SK-N-SH (cell line): ENCODE data around the gene CGN. TPM values are rescaled to one million over a fixed set of nuclear protein-coding genes. Genes with fewer than 3 reads are reported as not detected.

Experiments
- CTCF ChIA-PET: fragments of 300-600, 350-600 bp; formaldehyde crosslinking; extraction: SDS; loops from one replicate; lab custom pipeline; 2021; lab: Yijun Ruan, JAX
- POLR2A ChIA-PET: fragments of 350-600 bp; sonication (Branson Sonifier 250); formaldehyde crosslinking; extraction: SDS; loops from one replicate; lab custom pipeline; 2020; ENCODE audit warnings: antibody characterized with exemption, inconsistent platforms; lab: Yijun Ruan, JAX
- DNase-seq: peaks from one replicate; pipeline ENCODE4 v3.0.0; 2012
- H2AFZ ChIP-seq: fragments of 200-600 bp; sonication (generic); 2 replicates; pipeline ENCODE4 v1.8.1; 2016; ENCODE audit warnings: antibody characterized with exemption, mild to moderate bottlenecking, low read depth
- H3F3A ChIP-seq: fragments of 200-600 bp; sonication (generic); replicated peaks from 2 replicates; pipeline ENCODE3; 2016; ENCODE audit warnings: antibody characterized with exemption, mild to moderate bottlenecking; ENCODE audit not compliant: insufficient read depth
- H3K27ac ChIP-seq, 2 experiments: fragments of 200-500 bp in 1 of 2; fragments of 200-600 bp in 1 of 2; sonication (Bioruptor generic) in 1 of 2; sonication (generic), shearing (Covaris generic) in 1 of 2; 2 replicates each; pipeline versions ENCODE4 v1.5.1 to v1.6.1; 2014 to 2016; ENCODE audit warnings: low read depth in 2 of 2, inconsistent platforms in 1 of 2, low read length in 1 of 2, mild to moderate bottlenecking in 1 of 2, mixed read lengths in 1 of 2
- H3K27me3 ChIP-seq: fragments of 200-600 bp; sonication (generic), shearing (Covaris generic); 2 replicates; pipeline ENCODE4 v1.6.1; 2016; ENCODE audit warnings: mixed run types; ENCODE audit not compliant: insufficient read depth
- H3K36me3 ChIP-seq, 2 experiments: fragments of 200-500 bp in 1 of 2; fragments of 200-600 bp in 1 of 2; sonication (Bioruptor generic) in 1 of 2; sonication (generic) in 1 of 2; replicated peaks in 1 of 2; 2 replicates each; pipeline versions ENCODE3 to v1.5.1; 2014 to 2016; ENCODE audit warnings: low read length in 1 of 2, mild to moderate bottlenecking in 1 of 2; ENCODE audit not compliant: insufficient read depth in 2 of 2, control insufficient read depth in 1 of 2
- H3K4me1 ChIP-seq, 2 experiments: fragments of 200-500 bp in 1 of 2; fragments of 200-600 bp in 1 of 2; sonication (Bioruptor generic) in 1 of 2; sonication (generic), shearing (Covaris generic) in 1 of 2; 2 replicates each; pipeline versions ENCODE4 v1.5.1 to v1.6.1; 2014 to 2016; ENCODE audit warnings: low read depth in 1 of 2, low read length in 1 of 2, mixed run types in 1 of 2; ENCODE audit not compliant: insufficient read depth in 2 of 2, control insufficient read depth in 1 of 2
- H3K4me2 ChIP-seq: fragments of 200-600 bp; sonication (generic), shearing (Covaris generic); 2 replicates; pipeline ENCODE4 v1.6.1; 2017; ENCODE audit warnings: mixed run types
- H3K4me3 ChIP-seq, 2 experiments: fragments of 200-500 bp in 1 of 2; fragments of 200-600 bp in 1 of 2; sonication (Bioruptor generic) in 1 of 2; sonication (generic), shearing (Covaris generic) in 1 of 2; 2 replicates each; pipeline versions ENCODE4 v1.5.1 to v1.8.1; 2014 to 2016; ENCODE audit warnings: low read depth in 2 of 2, inconsistent platforms in 1 of 2, low read length in 1 of 2, mild to moderate bottlenecking in 1 of 2, mixed read lengths in 1 of 2, moderate library complexity in 1 of 2
- H3K79me2 ChIP-seq: fragments of 200-600 bp; sonication (generic); 2 replicates; pipeline ENCODE4 v1.8.1; 2017; ENCODE audit warnings: mild to moderate bottlenecking; ENCODE audit not compliant: insufficient read depth
- H3K9ac ChIP-seq: fragments of 200-600 bp; sonication (generic); 2 replicates; pipeline ENCODE4 v1.6.1; 2017; ENCODE audit warnings: mixed run types
- H3K9me2 ChIP-seq: fragments of 200-600 bp; sonication (generic); 2 replicates; pipeline ENCODE4 v1.6.1; 2017; ENCODE audit warnings: mixed run types
- H3K9me3 ChIP-seq: fragments of 200-600 bp; sonication (generic); 2 replicates; pipeline ENCODE4 v1.6.1; 2017; ENCODE audit warnings: mixed run types, mild to moderate bottlenecking, moderate library complexity
- H4K20me1 ChIP-seq: fragments of 200-600 bp; sonication (generic); 2 replicates; pipeline ENCODE4 v1.6.1; 2017; ENCODE audit warnings: mild to moderate bottlenecking, mixed run types; ENCODE audit not compliant: insufficient read depth
- CHD2 ChIP-seq: fragments of 150-350 bp; IDR thresholded peaks from 2 replicates; pipeline ENCODE4 v1.6.1; 2018; ENCODE audit warnings: low read length; ENCODE audit not compliant: partially characterized antibody
- CTCF ChIP-seq: fragments of 200-600 bp; sonication (generic); IDR thresholded peaks from 2 replicates; pipeline ENCODE4 v1.6.1; 2017; ENCODE audit warnings: antibody characterized with exemption, mild to moderate bottlenecking, moderate library complexity
- EP300 ChIP-seq, 2 experiments: IDR thresholded peaks; 2 replicates each; pipeline versions ENCODE4 v1.4.0 to v1.6.1; 2012; ENCODE audit warnings: borderline replicate concordance in 1 of 2, low read depth in 1 of 2, low read length in 1 of 2
- EZH2phosphoT487 ChIP-seq: fragments of 200-600 bp; sonication (generic); IDR thresholded peaks from 2 replicates; pipeline ENCODE4 v1.6.1; 2017; ENCODE audit warnings: low read depth, mixed run types, mild to moderate bottlenecking, antibody characterized with exemption, moderate library complexity, borderline replicate concordance
- FOSL2 ChIP-seq: IDR thresholded peaks from 2 replicates; pipeline ENCODE4 v1.4.0; 2012; ENCODE audit warnings: low read depth, mild to moderate bottlenecking, moderate library complexity, borderline replicate concordance
- FOXJ3 ChIP-seq: sonication (generic); formaldehyde crosslinking; IDR thresholded peaks from 2 replicates; pipeline ENCODE4 v1.5.1; 2020; ENCODE audit warnings: mild to moderate bottlenecking, missing genetic modification reagents
- FOXM1 ChIP-seq: IDR thresholded peaks from 2 replicates; pipeline ENCODE4 v1.4.0; 2012; ENCODE audit warnings: low read depth, mild to moderate bottlenecking
- GABPA ChIP-seq: IDR thresholded peaks from 2 replicates; pipeline ENCODE4 v1.4.0; 2012; ENCODE audit warnings: low read depth, mild to moderate bottlenecking
- IRF3 ChIP-seq: fragments of 150-350 bp; IDR thresholded peaks from 2 replicates; pipeline ENCODE4 v1.6.1; 2016; ENCODE audit warnings: mild to moderate bottlenecking, low read depth, low read length
- JUND ChIP-seq: IDR thresholded peaks from 2 replicates; pipeline ENCODE4 v1.4.0; 2012
- MAX ChIP-seq: IDR thresholded peaks from 2 replicates; pipeline ENCODE4 v1.4.0; 2012; ENCODE audit warnings: low read depth
- MEF2A ChIP-seq: IDR thresholded peaks from 2 replicates; pipeline ENCODE4 v1.4.0; 2012; ENCODE audit warnings: low read depth, borderline replicate concordance
- NFIC ChIP-seq: IDR thresholded peaks from 2 replicates; pipeline ENCODE4 v1.4.0; 2012; ENCODE audit warnings: borderline replicate concordance
- PBX3 ChIP-seq: IDR thresholded peaks from 2 replicates; pipeline ENCODE4; 2012
- POLR2AphosphoS5 ChIP-seq: IDR thresholded peaks from 2 replicates; pipeline ENCODE4 v1.6.1; 2012; ENCODE audit warnings: low read depth, low read length
- RAD21 ChIP-seq: IDR thresholded peaks from 2 replicates; pipeline ENCODE4 v1.6.1; 2012; ENCODE audit warnings: mild to moderate bottlenecking, low read length
- RCOR1 ChIP-seq: fragments of 150-350 bp; IDR thresholded peaks from 2 replicates; pipeline ENCODE4 v1.6.1; 2017; ENCODE audit warnings: antibody characterized with exemption, low read length
- RFX5 ChIP-seq: IDR thresholded peaks from 2 replicates; pipeline ENCODE4 v1.6.1; 2012; ENCODE audit warnings: mild to moderate bottlenecking, improper control_type of control experiment, low read length
- RXRA ChIP-seq: IDR thresholded peaks from 2 replicates; pipeline ENCODE4 v1.4.0; 2012; ENCODE audit warnings: low read depth, mild to moderate bottlenecking, borderline replicate concordance
- SMC3 ChIP-seq: IDR thresholded peaks from 2 replicates; pipeline ENCODE4 v1.6.1; 2012; ENCODE audit warnings: low read depth, low read length, improper control_type of control experiment
- TCF12 ChIP-seq: IDR thresholded peaks from 2 replicates; pipeline ENCODE4 v1.4.0; 2012
- TEAD4 ChIP-seq: IDR thresholded peaks from 2 replicates; pipeline ENCODE4 v1.4.0; 2012; ENCODE audit warnings: mild to moderate bottlenecking, borderline replicate concordance; ENCODE audit not compliant: insufficient read depth
- USF2 ChIP-seq: fragments of 150-350 bp; IDR thresholded peaks from 2 replicates; pipeline ENCODE4 v1.6.1; 2017; ENCODE audit warnings: antibody characterized with exemption, low read length, low read depth, borderline replicate concordance
- YY1 ChIP-seq: IDR thresholded peaks from 2 replicates; pipeline ENCODE4 v1.4.0; 2012; ENCODE audit warnings: low read depth, mild to moderate bottlenecking
- ZBTB33 ChIP-seq: IDR thresholded peaks from 2 replicates; pipeline ENCODE4 v1.4.0; 2012; ENCODE audit warnings: low read depth, borderline replicate concordance
- WGBS: methylation state at CpG from one replicate; pipeline ENCODE4 v1.1.6; 2017; ENCODE audit warnings: low lambda C conversion rate; 5-methylcytosine and 5-hydroxymethylcytosine counted together
- polyA plus RNA-seq, 3 experiments: library from polyadenylated mRNA; depleted of rRNA; stranded (reverse); fragments of >200 nt; gene quantifications; 2 replicates each; pipeline ENCODE4 v1.2.3, GENCODE V29; 2012

CGN gene
- polyA plus RNA-seq, 1 of the 3 experiments (the other 2 are of a cell fraction): 0.36 TPM

GRCh38 chr1:151536499-151536898, 25.3 kb downstream of the CGN start (continued):
- TF ChIP-seq RCOR1: no peak
- no peak for TF ChIP-seq EP300 (IDR thresholded peaks at IDR 0.05; ENCODE audit: borderline replicate concordance in 1 of 2, low read depth in 1 of 2, low read length in 1 of 2)
- TF ChIP-seq, all 33 proteins: peak for 0

GRCh38 chr1:151537112-151537511, 25.9 kb downstream of the CGN start:
- no peak for DNase-seq
- H3K4me2 ChIP-seq: 0 out of 2 replicates have a peak overlapping the region, but pooled peaks have one; percentile 11
- H3K4me1 ChIP-seq: peaks cover 20 to 30% of the 10 kb centered on the region in 2 experiments; a peak in 3 of 4 replicates
- ChIA-PET POLR2A (no interaction called here), CTCF (interaction anchor here (1.0 to 5.2 kb wide), 3 partner anchors 14 to 198 kb away, joined by 3 to 28 read pairs (median 4); no protein-coding TSS in a partner anchor)
- no peaks in the 10 kb centered on the region for H3K27me3 ChIP-seq
- no peaks in the 10 kb centered on the region for H3K36me3 ChIP-seq
- no peak overlapping the region for H3K4me3 ChIP-seq
- H3K79me2 ChIP-seq: peaks cover 20% of the 10 kb centered on the region
- H4K20me1 ChIP-seq: no peaks in the 10 kb centered on the region
- no peaks in the 10 kb centered on the region for H3K9me2 ChIP-seq
- peak overlapping the region; percentile 35; the same call in 1 of the 2 replicates for H3K9ac ChIP-seq
- H3K27ac ChIP-seq: peak overlapping the region; percentile 51 to 83; a peak in 3 of 4 replicates
- no peaks in the 10 kb centered on the region for H3K9me3 ChIP-seq
- peaks cover 9% of the 10 kb centered on the region for H3F3A ChIP-seq
- WGBS: 6% methylated on average over 8 of the region's 9 CpGs
- H2AFZ ChIP-seq: peak overlapping the region; percentile 72; the same call in 1 of the 2 replicates
- TF ChIP-seq TCF12: peak; percentile 67
- TF ChIP-seq RXRA: peak; percentile 13; the same call in 1 of the 2 replicates
- TF ChIP-seq FOXM1: no peak
- no peak for TF ChIP-seq MEF2A
- TF ChIP-seq POLR2AphosphoS5: peak; percentile 57; the same call in 1 of the 2 replicates
- no peak for TF ChIP-seq CTCF
- TF ChIP-seq PBX3: peak; percentile 76
- no peak for TF ChIP-seq RCOR1
- peak; percentile 68 for TF ChIP-seq TEAD4
- no peak for TF ChIP-seq USF2
- peak; percentile 99 for TF ChIP-seq MAX
- no peak for TF ChIP-seq ZBTB33
- TF ChIP-seq FOSL2: peak; percentile 95
- no peak for TF ChIP-seq IRF3
- TF ChIP-seq RAD21: no peak
- TF ChIP-seq JUND: peak; percentile 90
- TF ChIP-seq EP300 (IDR thresholded peaks at IDR 0.05; ENCODE audit: borderline replicate concordance in 1 of 2, low read depth in 1 of 2, low read length in 1 of 2): peak in 1 of 2 experiments; percentile 62; a peak in 1 of 4 replicates
- no peak for TF ChIP-seq GABPA
- TF ChIP-seq FOXJ3 (CRISPR knock-in tag): no peak
- TF ChIP-seq SMC3: no peak
- TF ChIP-seq EZH2phosphoT487: no peak
- TF ChIP-seq NFIC: peak; percentile 34; the same call in 1 of the 2 replicates
- no peak for TF ChIP-seq CHD2
- no peak; the same call in 1 of the 2 replicates for TF ChIP-seq YY1
- no peak for TF ChIP-seq RFX5
